Measurements from ENCODE around the gene MARVELD1. TPM values are rescaled to one million over a fixed set of nuclear protein-coding genes. Genes with fewer than 3 reads are reported as not detected.
A peak's percentile ranks its signal among the peaks of the same experiment; 100 is the strongest.

The MARVELD1 gene
- total RNA-seq: 0.24 and 0.31 TPM in 2 replicates

DNA sequence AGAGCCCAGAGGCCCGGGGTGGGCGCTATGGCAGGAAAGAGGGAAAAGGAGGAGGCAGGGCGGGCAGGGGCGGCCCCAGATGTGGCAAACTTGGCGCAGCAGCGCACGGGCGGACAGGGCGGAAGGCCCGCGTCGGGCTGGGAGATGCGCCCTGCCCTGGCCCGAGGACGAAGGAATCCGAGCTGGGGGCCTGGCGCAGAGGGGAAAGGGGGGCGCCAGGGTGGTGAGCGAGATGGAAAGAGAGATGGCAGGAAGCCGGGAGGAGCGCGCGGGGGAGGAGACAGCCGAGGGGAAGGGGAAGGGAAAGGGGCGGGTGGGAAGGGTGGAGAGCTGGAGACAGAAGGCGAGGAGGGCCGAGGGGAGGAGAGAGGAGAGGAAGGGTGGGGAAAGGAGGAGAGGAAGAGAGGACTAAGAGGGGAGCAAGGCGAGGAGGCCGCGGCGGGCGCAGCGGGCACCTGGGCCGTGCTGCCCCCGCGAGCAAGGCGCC, at the start of gene MARVELD1:
Gene MARVELD1 (plus strand): TSS at position 392 of the 487 bp plus-strand sequence. CDS start 147 bp downstream, outside the sequence.
- Mint-ChIP-seq H3K4me3 (peak within 1 kb of the TSS; percentile 97), H3K36me3 (ENCODE audit: low read depth) (peaks cover 4% of the 10 kb centered on the region), H3K9me3 (no peaks in the 10 kb centered on the region), H3K27me3 (peaks cover 27% of the 10 kb centered on the region), H3K4me1 (peaks cover 14% of the 10 kb centered on the region), H3K27ac (peak within 1 kb of the TSS; percentile 73)
- intact Hi-C loops (cut with micrococcal nuclease): no loop called here
- CTCF ChIA-PET: interaction anchor here (0.7 to 1.5 kb wide), 2 partner anchors 18 to 30 kb away, joined by 3 to 4 read pairs; no protein-coding TSS in a partner anchor
- POLR2A ChIA-PET: interaction anchor here (1.1 to 2.0 kb wide), 3 partner anchors 19 to 26 kb away, joined by 3 to 16 read pairs (median 9); partner anchors contain the start of genes AVPI1 and ZFYVE27
- no peak for ATAC-seq (ENCODE audit: low read depth)
- TF ChIP-seq, protein P1, sequence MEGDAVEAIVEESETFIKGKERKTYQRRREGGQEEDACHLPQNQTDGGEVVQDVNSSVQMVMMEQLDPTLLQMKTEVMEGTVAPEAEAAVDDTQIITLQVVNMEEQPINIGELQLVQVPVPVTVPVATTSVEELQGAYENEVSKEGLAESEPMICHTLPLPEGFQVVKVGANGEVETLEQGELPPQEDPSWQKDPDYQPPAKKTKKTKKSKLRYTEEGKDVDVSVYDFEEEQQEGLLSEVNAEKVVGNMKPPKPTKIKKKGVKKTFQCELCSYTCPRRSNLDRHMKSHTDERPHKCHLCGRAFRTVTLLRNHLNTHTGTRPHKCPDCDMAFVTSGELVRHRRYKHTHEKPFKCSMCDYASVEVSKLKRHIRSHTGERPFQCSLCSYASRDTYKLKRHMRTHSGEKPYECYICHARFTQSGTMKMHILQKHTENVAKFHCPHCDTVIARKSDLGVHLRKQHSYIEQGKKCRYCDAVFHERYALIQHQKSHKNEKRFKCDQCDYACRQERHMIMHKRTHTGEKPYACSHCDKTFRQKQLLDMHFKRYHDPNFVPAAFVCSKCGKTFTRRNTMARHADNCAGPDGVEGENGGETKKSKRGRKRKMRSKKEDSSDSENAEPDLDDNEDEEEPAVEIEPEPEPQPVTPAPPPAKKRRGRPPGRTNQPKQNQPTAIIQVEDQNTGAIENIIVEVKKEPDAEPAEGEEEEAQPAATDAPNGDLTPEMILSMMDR (IDR thresholded peaks at IDR 0.05): no peak
- DNase-seq: no peak

DNA sequence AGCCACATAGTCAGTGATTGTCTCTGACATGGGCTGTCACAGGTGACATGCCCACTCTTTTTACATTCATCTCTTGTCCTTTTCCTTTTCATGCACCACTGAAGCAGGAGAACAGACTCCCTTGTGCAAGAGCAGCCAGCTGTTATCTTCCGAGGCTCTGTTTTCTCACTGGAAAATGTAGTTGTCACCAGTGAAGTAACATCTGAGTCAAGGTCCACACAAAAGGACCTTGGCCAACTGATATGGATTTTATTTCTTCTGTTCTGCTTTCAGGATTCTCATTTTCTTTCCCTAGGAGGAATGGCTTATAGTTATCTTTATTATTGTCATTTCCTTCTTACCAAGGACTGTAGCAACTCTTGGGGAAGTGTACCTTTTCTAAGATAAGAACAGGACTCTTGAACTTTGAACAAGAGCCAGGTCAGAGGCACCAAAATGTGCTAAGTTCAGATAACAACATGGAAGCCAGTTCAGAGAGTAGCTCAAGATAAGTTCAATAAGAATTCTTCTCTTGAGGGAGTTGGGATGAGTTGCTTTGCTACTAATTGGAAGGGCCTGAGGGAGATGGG, 49.2 kb upstream of the MARVELD1 start:
- ChIA-PET POLR2A (no interaction called here), CTCF (no interaction called here)
- peaks cover 63% of the 10 kb centered on the region for H3K36me3 Mint-ChIP-seq (ENCODE audit: low read depth)
- no peak overlapping the region for H3K27ac Mint-ChIP-seq
- H3K27me3 Mint-ChIP-seq: no peaks in the 10 kb centered on the region
- ATAC-seq (ENCODE audit: low read depth) (no peak), DNase-seq (no peak)
- H3K4me1 Mint-ChIP-seq: no peaks in the 10 kb centered on the region
- intact Hi-C loops (cut with micrococcal nuclease): no loop called here
- H3K9me3 Mint-ChIP-seq: no peaks in the 10 kb centered on the region
- TF ChIP-seq, protein P1 (IDR thresholded peaks at IDR 0.05): no peak
- H3K4me3 Mint-ChIP-seq: no peak overlapping the region

- TF ChIP-seq, protein P1 (IDR thresholded peaks at IDR 0.05): no peak
- CTCF ChIA-PET: interaction anchor here (1.0 kb wide), 1 partner anchor 10 kb away, joined by 3 read pairs; no protein-coding TSS in a partner anchor
- H3K4me3 Mint-ChIP-seq: no peak overlapping the region
- H3K27ac Mint-ChIP-seq: no peak overlapping the region
- POLR2A ChIA-PET: no interaction called here
- ATAC-seq (ENCODE audit: low read depth) (no peak), DNase-seq (no peak)
- peaks cover 72% of the 10 kb centered on the region for H3K36me3 Mint-ChIP-seq (ENCODE audit: low read depth)
- intact Hi-C loops (cut with micrococcal nuclease): no loop called here
- H3K9me3 Mint-ChIP-seq: no peaks in the 10 kb centered on the region
- H3K27me3 Mint-ChIP-seq: no peaks in the 10 kb centered on the region
- no peaks in the 10 kb centered on the region for H3K4me1 Mint-ChIP-seq
Measured at GRCh38 chr10:97666992-97667391, 46.5 kb upstream of the MARVELD1 start.

GRCh38 chr10:97667463-97667862, 46.1 kb upstream of the MARVELD1 start:
- Mint-ChIP-seq H3K36me3 (ENCODE audit: low read depth) (peaks cover 71% of the 10 kb centered on the region), H3K4me1 (no peaks in the 10 kb centered on the region)

DNA sequence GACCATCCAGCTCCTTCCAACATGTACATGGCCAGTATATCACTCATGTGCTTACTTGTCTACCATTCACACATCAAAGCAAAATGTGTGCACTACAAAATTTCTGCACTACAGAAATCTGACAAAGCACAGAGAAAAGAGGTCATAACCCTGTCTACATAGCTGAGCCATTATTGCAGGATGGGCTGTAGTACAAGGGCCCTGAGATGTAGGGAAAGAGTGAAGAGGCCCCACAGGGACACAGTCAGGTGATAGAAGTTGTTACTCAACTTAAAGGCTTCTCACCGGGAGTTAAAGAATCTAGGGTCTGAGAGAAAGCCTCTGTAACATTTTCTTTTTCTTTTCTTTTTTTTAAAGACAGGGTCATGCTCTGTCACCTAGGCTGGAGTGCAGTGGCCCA, 44.0 kb upstream of the MARVELD1 start:
- H3K36me3 Mint-ChIP-seq (ENCODE audit: low read depth): peaks cover 70% of the 10 kb centered on the region
- DNase-seq (no peak), ATAC-seq (ENCODE audit: low read depth) (no peak)
- TF ChIP-seq, protein P1 (IDR thresholded peaks at IDR 0.05): no peak
- no peaks in the 10 kb centered on the region for H3K4me1 Mint-ChIP-seq
- CTCF ChIA-PET: no interaction called here
- H3K27ac Mint-ChIP-seq: no peak overlapping the region
- H3K4me3 Mint-ChIP-seq: no peak overlapping the region
- intact Hi-C loops (cut with micrococcal nuclease): no loop called here
- POLR2A ChIA-PET: no interaction called here
- no peaks in the 10 kb centered on the region for H3K27me3 Mint-ChIP-seq
- no peaks in the 10 kb centered on the region for H3K9me3 Mint-ChIP-seq

More at GRCh38 chr10:97667463-97667862, 46.1 kb upstream of the MARVELD1 start:
- POLR2A ChIA-PET: interaction anchor here (1.4 kb wide), 1 partner anchor 20 kb away, joined by 4 read pairs; the partner anchor contains the start of gene AVPI1
- H3K27ac Mint-ChIP-seq: no peak overlapping the region
- no peak overlapping the region for H3K4me3 Mint-ChIP-seq
- ATAC-seq (ENCODE audit: low read depth) (no peak), DNase-seq (no peak)
- TF ChIP-seq, protein P1 (IDR thresholded peaks at IDR 0.05): no peak
- H3K9me3 Mint-ChIP-seq: no peaks in the 10 kb centered on the region
- intact Hi-C loops (cut with micrococcal nuclease): no loop called here
- CTCF ChIA-PET: no interaction called here
- H3K27me3 Mint-ChIP-seq: no peaks in the 10 kb centered on the region

All from activated B cell treated with CpG ODN at 0.5 μM for 24 hours (primary cell).